AG20443 (cell line): ENCODE results near the gene WBP2.

Experiments used
- DNase-seq: peaks from one replicate; pipeline ENCODE4 v3.0.0; 2012; ENCODE audit warnings: low spot score, mixed read lengths

WBP2 gene

DNA sequence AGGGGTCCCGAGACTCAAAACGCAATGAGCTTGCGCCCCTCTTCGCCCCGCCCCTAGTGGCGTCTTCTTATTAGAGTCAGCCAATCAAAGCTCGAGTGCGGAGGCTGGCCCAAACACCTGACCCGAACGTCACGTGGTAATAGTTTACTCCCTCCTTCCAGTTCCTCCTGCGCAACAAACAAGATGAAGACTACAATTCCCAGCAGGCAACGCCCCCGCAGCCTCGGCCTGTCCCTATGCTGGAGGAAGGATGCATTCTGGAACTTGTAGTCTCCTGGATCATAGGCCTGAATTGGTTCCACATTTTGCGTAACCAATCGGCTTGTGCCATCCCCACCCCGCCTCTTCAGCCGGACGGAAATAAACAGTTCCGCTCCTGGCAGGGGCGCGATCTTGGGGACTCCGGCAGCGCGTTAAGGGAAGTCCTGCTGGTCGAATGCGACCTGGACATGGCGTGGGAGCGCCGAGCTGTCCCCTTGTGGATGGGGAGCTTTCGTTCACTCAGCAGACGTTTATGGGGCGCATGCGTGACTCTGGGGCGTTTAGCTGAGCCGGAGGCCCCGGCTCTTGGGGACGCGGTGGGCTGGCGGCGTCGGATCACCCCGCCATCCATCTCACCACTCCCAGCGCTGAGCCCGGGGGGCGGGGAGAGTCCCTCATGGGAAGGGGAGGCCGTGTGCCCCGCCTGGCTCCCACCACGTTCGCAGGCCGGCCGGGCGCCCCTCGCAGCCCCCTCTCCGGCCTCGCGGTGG, at the start of gene WBP2:
WBP2 (minus strand) TSS at position 26 of the 752 bp plus-strand sequence. CDS start 38 bp downstream, outside the sequence.
- DNase-seq = peak; percentile 98

DNA sequence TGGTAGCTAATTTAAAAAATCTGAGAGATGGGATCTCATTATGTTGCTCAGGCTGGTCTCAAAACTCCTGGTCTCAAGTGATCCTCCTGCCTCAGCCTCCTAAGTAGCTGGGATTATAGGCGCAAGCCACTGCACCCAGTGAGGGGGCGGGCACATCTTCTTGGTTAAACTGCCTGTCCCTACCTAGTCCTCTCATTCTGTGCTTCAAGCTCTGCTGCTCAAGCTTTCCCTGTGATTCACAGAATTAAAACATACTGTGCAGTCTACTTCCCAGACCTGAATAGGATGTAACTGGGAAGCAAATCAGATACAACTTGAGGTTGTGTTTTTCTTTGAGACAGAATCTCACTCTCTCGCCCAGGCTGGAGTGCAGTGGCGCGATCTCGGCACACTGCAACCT, 47.3 kb upstream of the WBP2 start:
- no peak for DNase-seq

DNA sequence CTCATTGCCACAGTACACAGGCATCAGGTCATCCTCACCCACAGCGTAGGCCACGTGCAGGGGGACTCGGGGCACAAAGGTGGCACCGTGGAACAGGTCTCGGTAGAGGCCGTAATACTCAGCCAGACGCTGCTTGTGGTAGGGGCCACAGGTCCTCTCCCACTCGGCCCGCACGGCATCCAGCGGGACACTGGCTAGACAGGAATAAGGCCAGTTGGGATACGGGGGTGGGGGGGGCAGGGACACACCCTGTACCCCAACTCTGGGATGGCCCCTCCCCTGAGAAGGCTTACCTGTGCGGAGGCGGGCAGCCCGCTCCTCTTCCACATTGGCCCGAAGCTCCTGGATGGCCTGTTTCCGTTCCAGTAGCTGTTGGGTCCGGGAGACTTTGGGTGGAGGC, 46.6 kb upstream of the WBP2 start:
- no peak for DNase-seq

DNA sequence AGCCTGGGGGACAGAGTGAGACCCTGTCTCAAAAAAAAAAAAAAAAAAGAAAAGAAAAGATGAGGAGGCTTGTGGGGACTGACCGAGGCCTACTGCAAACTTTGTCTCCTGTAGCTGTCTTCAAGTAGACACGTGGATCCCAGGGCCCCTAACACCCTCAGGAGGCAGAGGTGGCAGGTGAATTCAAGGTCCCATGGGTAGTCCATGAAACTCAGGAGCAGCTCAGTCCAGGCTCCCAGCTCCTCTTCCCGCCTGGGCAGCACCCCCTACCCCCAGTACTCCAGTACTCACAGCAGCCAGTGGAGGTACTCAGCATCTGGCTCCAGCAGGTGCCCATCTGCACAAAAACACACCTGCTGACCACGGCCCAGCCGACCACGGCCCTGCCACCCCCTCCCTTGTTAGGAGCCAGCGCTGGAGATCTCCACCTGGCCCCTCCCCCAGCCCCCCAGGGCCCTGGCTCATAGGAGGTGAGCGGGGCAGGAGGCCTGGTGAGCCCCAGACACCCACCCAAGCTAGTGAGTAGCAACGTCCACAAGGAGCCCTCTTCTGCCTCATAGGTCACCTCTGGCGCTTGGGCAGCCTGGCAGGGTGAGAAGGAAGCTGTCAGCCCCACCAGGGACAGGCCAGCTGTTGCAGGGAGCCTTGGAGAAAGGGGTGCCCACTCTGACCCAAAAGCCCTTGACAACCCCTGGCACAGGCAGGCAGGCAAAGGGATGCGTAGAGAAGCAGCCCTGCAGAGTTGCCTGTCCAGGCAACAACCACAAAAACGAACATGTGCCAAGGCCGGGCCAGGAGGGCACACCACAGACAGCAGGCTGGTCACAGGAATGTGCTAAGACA, 45.8 kb upstream of the WBP2 start:
- no peak for DNase-seq

DNA sequence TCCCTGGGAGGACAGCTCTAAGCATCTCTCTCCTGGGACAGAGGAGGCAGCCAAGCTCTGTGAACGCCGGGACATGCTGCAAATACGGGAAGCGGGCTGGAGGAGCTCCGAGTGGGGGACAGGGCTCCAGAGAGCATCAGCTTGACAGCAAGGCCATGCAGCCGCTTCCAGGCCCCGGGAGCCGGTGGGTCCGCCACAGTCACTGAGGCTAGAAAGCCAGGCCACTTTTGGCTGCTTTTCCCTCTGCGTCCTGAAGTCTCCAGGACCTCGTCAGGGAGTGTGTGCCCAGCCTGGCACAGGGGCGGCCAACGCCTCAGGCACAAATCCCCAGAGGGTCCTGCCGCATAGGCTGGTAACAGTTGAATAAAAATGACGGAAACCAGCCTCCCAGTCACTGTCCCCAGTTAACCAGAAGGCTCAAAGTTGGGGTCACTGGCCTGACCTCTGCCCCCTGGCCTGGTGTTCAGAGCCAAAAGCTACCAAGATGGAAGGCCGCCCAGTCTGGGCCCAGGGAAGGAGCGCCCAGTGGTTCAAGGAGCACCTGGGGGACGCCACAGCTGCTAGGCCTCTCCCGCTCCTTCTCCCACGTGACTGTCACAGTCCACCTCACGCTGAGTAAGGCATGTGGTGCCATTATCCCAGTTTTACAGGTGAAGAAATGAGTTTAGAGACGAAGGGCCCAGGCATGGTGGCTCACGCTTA, 44.8 kb upstream of the WBP2 start:
- no peak for DNase-seq

DNA sequence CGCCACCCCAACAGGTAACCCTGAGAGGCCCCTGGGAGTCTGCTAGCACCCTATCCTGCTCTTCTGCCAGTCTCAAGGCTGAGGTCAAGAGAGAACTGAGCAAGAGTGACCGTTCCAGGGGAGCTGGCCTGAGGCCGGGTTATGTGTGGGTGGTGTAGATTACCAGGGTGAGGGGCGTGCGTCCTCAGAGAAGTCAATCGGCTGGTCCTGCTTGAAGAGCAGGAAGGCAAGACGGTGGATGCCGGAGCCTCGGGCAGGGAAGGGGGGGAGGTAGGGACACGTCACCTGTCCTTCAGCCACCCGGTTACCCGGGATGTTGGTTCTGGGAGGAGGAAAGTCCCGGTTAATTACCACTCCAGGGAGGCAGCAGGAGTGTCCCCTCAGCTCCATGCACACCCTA, 44.2 kb upstream of the WBP2 start:
- no peak for DNase-seq

DNA sequence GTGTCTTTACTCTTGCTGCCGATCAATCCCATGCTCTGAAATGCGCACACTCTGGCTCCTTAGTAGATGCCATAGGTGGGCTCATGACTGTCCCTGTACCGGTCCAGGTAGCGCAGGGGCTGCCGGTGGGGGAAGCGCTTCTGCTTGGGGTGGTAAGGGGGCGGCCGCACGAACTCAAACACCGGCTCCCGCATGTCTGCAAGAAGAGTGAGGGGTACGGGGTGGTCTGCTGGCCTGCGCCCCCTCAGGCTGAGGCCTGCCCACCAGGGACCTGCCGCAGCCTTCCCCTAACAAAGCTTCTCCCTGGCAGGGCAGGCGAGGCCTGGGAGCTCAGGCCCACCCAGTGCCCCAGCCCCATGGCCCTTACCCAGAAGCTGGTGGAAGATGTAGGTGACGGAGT, 43.7 kb upstream of the WBP2 start:
- no peak for DNase-seq

DNA sequence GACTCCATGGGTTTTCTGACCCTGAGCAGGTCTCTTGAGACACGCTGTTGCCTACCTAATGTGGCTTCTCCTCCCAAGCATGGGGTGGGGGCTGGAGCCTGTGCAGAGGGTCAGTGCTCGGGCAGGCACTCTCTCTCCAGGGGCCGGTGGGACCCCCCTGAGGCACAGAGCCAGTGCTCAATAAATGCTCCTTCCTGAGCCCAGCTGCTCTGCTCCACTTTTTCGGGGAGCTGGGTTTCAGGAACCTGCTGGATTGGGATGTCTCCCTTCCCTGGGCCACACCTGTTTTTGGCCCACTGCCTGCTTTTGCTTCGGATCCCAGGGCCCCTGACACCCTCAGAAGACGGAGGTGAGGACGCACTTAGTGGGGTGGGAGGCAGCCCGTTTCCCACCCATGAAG, 42.9 kb upstream of the WBP2 start:
- DNase-seq = no peak

DNA sequence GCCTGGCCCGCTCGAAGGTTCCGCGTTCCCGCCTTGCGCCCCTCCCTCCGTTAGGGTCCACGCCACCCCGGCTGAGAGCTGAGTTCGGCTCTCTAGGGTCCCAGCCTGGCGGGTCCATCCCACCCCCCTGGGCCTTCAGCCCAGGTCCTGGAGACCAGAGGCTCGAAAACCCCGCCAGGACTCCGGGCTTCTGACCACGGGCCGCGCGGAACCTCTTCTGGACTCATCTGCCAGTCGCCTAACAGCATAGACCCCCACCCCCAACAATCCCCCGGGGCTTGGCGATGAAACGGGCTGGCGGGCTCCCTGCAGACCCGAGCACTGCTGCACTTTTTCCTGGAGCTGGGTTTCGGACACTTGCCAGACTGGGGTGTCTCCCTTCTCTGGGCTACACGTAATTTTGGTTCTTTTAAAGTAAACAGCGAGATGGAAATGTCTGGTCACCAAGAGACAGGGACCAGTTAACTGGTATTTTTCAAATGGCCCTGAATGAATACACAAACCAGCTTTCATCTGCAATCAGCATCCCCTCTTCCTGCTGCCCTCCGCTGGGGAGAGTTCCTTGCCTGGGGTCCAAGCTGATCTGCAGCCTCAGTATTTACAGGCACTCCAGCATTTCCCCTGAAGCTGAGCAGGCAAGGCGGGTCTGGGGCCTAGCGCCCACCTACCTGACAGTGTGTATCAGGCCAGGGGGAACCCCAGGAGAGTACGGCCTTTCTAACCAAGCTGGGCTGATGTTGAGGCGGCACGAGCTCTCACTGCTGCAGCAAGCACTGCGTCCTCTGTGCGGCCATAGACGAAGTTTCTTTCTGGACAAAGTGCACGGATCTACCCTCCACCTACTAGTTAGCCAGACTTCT, 42.3 kb upstream of the WBP2 start:
- DNase-seq = no peak

DNA sequence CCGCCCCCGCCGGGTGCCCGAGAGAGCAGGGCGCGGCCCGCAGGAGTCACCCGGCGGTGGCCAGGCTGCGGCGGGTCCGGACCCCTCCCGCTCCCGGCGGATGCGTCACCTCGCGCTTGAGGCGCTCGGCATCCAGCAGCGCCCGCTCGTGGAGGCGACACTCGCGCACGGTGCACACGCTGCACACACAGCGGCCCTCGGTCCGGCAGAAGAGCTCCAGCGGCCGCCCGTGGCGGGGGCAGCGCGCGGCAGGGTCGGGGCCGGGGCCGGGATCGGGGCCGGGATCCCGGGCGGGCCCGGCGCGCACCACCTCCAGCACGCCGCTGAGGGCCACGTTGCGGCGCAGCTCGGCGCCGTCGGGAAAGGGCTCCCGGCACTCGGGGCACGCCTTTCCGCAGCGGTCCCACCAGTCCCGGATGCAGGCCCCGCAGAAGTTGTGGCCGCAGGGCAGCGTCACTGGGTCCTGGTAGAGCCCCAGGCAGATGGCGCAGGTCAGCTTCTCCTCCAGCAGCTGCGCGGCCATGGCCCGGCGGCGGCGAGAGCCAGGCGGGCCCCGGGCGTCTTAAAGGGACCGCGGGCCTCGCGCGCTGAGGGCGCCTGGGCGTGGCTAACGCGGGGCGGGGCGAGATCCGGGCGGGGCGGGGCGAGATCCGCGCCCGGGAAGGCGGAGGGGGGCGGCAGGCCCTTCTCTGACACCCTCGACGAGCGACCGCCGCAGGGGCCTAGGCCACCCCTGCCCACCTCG, 41.5 kb upstream of the WBP2 start, which contains the start of gene TRIM65:
TRIM65 (minus strand) TSS at position 537 of the 745 bp plus-strand sequence; CDS start at position 523, 14 bp downstream.
- peak; percentile 94 for DNase-seq

DNA sequence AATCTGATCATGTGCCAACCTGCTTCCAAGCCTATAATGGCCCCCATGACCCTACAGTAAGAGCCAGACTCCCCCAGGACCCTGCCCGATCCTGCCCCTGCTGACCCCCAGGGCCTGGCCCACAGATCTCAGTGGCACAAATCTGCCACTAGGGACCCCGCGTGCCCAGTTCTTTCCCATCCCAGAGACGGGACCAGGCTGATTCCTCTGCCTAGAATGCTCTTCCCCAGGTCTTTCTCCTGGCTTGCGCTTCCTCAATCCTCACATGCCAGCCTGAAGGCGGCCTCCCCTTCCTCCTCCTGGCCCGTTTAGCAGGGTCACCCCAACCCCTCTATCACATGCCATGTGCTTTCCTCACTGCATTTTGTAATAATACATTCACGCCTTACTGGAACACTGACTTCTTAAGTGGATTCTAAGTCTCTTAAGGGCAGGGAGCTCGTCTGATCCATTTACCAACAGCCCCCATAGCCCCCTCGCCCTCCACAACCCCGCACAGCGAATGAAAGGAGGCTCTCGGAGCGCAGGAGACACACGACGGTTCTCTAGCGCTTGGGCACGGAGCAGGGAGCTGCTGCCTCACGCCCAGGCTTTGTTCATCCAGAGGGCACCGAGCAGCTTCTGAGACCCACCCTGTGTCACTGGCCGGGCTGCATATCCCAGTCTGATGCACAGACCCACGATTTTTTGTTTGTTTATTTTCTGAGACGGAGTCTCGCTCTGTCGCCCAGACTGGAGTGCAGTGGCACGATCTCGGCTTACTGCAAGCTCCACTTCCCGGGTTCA, 40.4 kb upstream of the WBP2 start:
- DNase-seq = peak; percentile 57

DNA sequence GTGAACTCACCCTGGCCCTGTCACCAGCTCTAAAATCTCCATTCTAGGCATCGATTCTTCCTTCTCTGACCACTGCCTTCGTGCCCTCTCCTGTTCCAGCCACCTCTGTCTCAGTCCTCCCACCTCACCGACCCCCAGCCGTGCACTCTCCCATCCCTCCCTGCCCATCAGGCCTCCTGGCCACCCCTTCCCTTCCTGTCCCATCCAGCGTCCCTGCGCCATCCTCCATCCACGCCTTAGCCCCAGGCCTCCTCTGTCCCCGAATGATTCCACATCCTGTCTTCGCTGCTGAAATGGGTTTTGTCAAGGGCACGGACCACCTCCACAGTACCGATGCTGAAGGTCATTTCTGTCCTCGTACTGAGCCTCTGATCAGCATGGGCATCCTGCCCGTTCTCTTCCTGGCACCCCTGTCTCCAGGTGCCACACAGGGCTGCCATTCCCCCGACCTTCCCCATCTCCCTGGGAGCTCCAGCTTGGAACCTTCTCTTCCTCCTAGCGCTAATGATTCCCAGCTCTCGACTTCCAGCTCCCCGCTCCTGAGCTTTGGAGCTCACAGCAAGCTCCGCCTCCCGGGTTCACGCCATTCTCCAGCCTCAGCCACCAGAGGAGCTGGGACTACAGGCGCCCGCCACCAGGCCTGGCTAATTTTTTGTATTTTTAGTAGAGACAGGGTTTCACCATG, 39.1 kb upstream of the WBP2 start:
- DNase-seq = no peak

DNA sequence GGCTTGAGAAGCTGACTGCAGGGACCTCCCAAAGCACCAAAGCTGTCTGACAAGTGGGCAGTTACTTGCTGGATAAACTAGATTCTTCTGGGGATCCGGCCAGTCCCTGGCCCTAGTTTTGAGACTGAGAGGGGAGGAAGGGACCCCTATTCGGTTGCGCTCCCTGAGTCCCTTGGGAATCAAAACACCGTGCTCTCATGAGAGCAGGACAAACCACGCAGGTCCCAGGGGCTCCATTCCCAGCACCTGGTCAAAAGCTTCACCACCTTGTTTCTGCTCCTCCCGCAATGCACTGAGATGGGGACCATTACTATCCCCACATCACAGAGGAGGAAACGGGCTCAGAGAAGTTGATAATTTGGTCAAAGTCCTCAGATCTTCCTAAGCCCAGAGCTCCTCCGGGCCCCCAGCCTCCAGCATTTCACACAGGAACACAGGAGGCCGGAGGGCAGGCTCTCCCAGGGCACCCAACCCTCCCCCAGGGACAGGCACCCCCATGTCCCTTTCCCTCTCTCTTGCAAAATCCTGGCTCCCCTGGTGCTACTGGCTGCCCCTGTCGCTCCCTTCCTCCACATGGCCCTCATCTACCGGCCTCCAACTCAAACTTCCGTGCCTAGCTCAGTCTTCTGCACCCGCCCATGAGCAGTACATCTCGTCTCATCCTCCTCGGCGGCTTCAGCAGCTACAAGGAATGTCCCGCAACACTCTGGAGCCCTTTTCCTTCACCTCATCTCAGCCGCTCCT, 38.3 kb upstream of the WBP2 start:
- DNase-seq = no peak

DNA sequence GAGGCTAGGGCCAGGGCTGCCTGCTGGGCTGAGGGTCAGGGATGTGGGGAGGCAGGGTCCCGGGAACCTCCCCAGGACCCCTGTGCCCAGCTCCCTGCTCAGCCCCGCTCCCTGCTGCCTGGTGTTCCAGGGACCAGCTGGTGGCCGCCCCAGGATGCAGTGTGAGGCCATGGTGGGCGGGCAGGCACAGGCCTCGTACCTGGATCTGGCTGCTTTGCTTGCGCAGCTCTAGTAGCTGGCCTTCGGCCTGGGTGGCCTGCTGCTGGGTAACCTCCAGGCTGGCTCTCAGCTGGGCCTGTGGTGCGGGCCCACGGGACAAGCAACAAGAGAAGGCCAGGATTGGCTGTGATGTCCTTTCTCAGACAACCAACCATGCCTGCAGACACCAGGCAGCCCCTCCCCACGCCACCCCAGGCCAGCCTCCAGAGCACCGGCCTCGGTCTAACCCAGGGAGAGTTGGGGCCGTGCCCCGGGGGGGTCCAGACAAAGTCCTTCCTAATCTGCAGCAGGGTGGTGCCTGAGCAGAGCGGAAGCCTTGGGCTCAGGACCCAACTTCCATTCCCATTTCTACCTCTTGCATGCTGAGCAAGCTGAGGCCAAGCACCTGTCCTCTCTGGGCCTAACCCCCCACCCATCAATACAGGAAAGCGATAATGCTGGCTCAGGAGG, 37.6 kb upstream of the WBP2 start:
- DNase-seq = no peak

DNA sequence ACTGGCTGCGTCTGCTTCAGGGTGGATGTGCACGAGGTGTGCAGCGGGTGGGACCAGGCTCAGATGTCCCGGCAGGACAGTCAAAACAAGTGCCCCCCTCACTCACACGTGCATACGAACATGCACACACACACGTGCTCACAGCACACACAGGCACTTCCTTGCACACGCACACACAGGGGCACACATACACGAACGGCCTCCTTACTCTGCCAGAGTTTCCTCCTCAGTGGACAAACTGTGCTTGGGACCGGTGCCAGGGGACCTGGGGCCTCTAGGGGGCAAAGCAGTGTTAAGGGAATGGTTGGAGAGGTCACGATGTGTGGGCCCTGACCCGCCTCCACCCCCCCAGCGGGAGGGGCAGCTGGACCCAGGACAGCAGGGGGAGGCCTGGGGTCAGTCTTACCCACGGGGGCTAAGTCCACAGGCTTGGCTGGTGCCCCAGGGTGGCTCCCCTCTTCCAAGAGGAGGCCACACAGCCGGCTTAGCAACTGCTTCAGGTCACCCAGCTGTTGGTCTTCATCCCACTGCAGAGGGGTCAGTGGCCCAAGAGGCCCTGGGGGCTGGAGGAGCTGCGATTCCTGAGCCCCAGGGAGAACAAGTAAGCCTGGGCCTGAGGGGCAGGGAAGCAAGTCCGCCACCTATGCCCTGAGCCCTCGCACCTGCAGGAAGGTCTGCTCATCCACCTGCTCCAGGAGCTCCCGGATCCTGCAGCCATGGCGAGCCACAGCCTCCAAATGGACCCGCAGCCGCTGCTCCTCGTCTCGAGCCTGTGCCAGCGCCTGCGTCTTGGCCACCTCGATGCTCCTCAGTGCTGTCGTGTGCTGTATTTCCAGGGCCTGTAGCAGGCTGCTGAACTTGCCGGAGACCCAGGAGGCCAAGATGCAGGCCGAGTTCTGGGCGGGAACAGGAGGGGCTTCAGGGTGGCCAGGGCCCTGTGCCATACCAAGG, 36.7 kb upstream of the WBP2 start:
- no peak for DNase-seq

DNA sequence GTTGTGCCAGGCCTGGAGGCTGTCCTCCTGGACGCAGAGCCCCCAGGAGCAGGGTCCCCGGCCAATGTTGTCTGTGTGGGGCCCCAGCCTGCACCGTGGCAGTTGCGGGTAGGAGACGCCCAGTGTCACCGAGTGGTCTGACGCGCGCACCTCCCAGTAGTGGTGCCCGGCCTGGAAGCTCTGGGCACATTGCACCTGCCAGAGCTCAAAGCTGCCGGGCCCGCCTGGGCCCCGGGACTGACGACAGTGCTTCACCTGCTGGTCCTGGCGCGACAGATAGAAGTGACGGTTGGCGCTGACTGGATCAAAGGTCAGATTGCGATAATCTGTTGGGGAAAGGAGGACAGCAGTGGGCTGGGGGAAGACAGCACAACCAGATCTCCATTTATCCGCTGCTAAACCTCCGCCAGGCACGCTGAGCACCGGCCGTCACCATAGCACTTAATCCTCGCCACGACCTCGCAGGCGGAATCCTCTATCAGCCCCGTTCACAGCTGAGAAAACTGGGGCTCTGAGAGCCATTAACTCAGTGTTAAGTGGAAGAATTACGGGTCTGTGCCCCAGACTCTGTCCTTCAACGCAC, 36.0 kb upstream of the WBP2 start:
- DNase-seq = no peak

DNA sequence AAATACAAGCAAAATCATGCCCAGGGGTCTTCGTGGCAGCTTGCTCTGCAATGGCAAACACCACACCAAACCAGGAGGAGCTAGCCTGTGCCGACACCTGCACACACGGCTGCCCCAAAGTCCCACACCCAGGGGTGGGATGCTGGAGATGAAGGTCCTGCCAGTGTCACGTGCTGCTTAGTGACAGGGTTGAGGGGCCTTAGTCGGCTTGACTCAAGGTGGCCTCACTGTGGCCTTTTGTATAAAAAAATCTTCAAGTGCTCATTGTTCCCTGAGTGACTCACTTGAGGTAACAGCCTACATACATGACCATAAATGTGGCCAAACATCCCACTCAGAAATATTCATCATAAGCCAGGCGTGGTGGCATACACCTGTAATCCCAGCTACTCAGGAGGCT, 34.3 kb upstream of the WBP2 start:
- no peak for DNase-seq
